ENCODE measurements around the gene MLLT6. TPM values are rescaled to one million over a fixed set of nuclear protein-coding genes. Genes with fewer than 3 reads are reported as not detected.

MLLT6 gene
- total RNA-seq, 1 experiment from 2014 or later, result 50.6 TPM

GRCh38 chr17:38731526-38732294 is 26.6 kb downstream of the MLLT6 start:
- POLR2A ChIA-PET, result no interaction called here
- Histone ChIP-seq H3K4me3 (ENCODE audit: low read depth in 2 of 2, low read length in 2 of 2) (peak overlapping the region; percentile 69 to 83), H3K4me1 (ENCODE audit: control insufficient read depth, insufficient read depth, low read length) (peaks cover 39% of the 10 kb centered on the region), H3K27me3 (ENCODE audit: control insufficient read depth, insufficient read depth, low read length) (no peaks in the 10 kb centered on the region), H3K27ac (ENCODE audit: low read length) (peak overlapping the region; percentile 90), H3K9me3 (ENCODE audit: control insufficient read depth, insufficient read depth, low read depth, low read length) (no peaks in the 10 kb centered on the region), H3K36me3 (ENCODE audit: control insufficient read depth, insufficient read depth, low read length) (no peaks in the 10 kb centered on the region; the same call in 1 of the 2 replicates)
- intact Hi-C loops (cut with micrococcal nuclease; ENCODE audit: unreplicated experiment), result loop anchor here (5.0 kb wide), 1 partner anchor 54 kb away; no protein-coding TSS in a partner anchor
- BruUV-seq (replicated peaks), result no TSS peak
- CTCF ChIA-PET, result no interaction called here
- in situ Hi-C loops (cut with HindIII; ENCODE audit: low pct_unique_long_range_greater_than_20kb, low sequenced_read_pairs), result no loop called here
- no peak for DNase-seq (ENCODE audit: low read depth, low spot score)
- ATAC-seq, result no peak
- TF ChIP-seq REST (IDR thresholded peaks at IDR 0.05; ENCODE audit: insufficient read depth in 1 of 2, low read depth in 2 of 2, low read length in 1 of 2) (no peak), POLR2AphosphoS5 (IDR thresholded peaks at IDR 0.05; ENCODE audit: low read depth, low read length) (no peak), SIN3A (IDR thresholded peaks at IDR 0.05; ENCODE audit: borderline replicate concordance, insufficient read depth, low read depth, low read length) (no peak), TCF7L2 (IDR thresholded peaks at IDR 0.05; ENCODE audit: low read depth, low read length) (no peak), CTCF (IDR thresholded peaks at IDR 0.05) (no peak)

- POLR2A ChIA-PET, result no interaction called here
- CTCF ChIA-PET, result no interaction called here
- H3K27ac ChIP-seq (ENCODE audit: low read length), result peak overlapping the region; percentile 23
- no peak for DNase-seq (ENCODE audit: low read depth, low spot score)
- H3K27me3 ChIP-seq (ENCODE audit: control insufficient read depth, insufficient read depth, low read length), result no peaks in the 10 kb centered on the region
- no peaks in the 10 kb centered on the region for H3K9me3 ChIP-seq (ENCODE audit: control insufficient read depth, insufficient read depth, low read depth, low read length)
- no peaks in the 10 kb centered on the region; the same call in 1 of the 2 replicates for H3K36me3 ChIP-seq (ENCODE audit: control insufficient read depth, insufficient read depth, low read length)
- BruUV-seq (replicated peaks), result no TSS peak
- H3K4me1 ChIP-seq (ENCODE audit: control insufficient read depth, insufficient read depth, low read length), result peaks cover 39% of the 10 kb centered on the region
- TF ChIP-seq TCF7L2 (IDR thresholded peaks at IDR 0.05; ENCODE audit: low read depth, low read length) (no peak), SIN3A (IDR thresholded peaks at IDR 0.05; ENCODE audit: borderline replicate concordance, insufficient read depth, low read depth, low read length) (no peak), CTCF (IDR thresholded peaks at IDR 0.05) (no peak), POLR2AphosphoS5 (IDR thresholded peaks at IDR 0.05; ENCODE audit: low read depth, low read length) (no peak), REST (IDR thresholded peaks at IDR 0.05; ENCODE audit: insufficient read depth in 1 of 2, low read depth in 2 of 2, low read length in 1 of 2) (no peak)
- in situ Hi-C loops (cut with HindIII; ENCODE audit: low pct_unique_long_range_greater_than_20kb, low sequenced_read_pairs) (no loop called here), intact Hi-C loops (cut with micrococcal nuclease; ENCODE audit: unreplicated experiment) (loop anchor here (5.0 kb wide), 1 partner anchor 55 kb away; no protein-coding TSS in a partner anchor)
- no peak for ATAC-seq
- no peak overlapping the region for H3K4me3 ChIP-seq (ENCODE audit: low read depth in 2 of 2, low read length in 2 of 2)
These were observed 27.6 kb downstream of the MLLT6 start for GRCh38 chr17:38732376-38733281.

Measured in Panc1 (cell line).